ENCODE measurements around the gene GPR39.

The GPR39 gene

DNA sequence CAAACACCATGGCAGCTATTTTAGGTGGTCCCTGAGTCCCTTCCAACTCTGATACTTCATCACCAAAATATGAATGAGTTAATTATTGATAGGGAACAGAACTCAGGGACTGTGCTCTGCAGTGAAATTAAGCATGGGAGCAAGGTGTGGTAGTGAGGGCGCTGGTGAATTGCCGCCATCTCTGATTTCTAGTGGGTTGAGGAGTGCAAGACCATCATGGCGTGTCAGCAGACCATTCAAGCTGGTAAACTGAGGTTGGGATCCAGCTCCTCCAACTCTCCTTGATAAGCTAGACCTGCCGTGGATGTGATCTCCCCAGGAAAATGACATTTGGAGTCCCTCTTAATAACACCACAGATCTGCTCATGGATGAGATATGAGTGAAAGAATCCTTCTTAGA, 183.0 kb downstream of the GPR39 start:
- TF ChIP-seq, protein P1, sequence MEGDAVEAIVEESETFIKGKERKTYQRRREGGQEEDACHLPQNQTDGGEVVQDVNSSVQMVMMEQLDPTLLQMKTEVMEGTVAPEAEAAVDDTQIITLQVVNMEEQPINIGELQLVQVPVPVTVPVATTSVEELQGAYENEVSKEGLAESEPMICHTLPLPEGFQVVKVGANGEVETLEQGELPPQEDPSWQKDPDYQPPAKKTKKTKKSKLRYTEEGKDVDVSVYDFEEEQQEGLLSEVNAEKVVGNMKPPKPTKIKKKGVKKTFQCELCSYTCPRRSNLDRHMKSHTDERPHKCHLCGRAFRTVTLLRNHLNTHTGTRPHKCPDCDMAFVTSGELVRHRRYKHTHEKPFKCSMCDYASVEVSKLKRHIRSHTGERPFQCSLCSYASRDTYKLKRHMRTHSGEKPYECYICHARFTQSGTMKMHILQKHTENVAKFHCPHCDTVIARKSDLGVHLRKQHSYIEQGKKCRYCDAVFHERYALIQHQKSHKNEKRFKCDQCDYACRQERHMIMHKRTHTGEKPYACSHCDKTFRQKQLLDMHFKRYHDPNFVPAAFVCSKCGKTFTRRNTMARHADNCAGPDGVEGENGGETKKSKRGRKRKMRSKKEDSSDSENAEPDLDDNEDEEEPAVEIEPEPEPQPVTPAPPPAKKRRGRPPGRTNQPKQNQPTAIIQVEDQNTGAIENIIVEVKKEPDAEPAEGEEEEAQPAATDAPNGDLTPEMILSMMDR (IDR thresholded peaks at IDR 0.05; ENCODE audit: low read depth, low read length, missing control alignments), result no peak
- in situ Hi-C loops (cut with HindIII; ENCODE audit: low sequenced_read_pairs), result no loop called here
- H3K4me3 ChIP-seq (ENCODE audit: low read depth, low read length), result no peak overlapping the region
- no peak for DNase-seq (ENCODE audit: low read depth)

DNA sequence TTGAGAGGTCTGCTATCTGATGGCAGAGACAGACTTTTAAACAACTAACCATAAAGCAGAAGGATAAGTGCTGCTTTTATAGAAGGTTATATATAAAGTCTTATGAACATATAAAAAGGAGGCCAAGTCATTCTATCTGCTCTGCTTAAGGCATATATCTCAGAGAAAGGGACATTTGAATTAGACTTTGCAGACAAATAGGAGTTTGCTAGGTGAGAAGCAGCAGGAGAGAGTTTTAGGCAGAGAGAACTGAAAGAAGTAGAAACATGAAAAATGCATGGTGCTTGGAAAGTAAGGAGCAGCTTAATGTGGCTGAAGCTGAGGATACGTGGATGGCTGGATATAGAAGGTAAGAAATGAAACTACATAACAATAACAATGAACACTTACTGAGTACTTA, 188.0 kb downstream of the GPR39 start:
- no peak for DNase-seq (ENCODE audit: low read depth)
- no peak overlapping the region for H3K4me3 ChIP-seq (ENCODE audit: low read depth, low read length)
- TF ChIP-seq, protein P1 (IDR thresholded peaks at IDR 0.05; ENCODE audit: low read depth, low read length, missing control alignments), result no peak
- in situ Hi-C loops (cut with HindIII; ENCODE audit: low sequenced_read_pairs), result no loop called here

DNA sequence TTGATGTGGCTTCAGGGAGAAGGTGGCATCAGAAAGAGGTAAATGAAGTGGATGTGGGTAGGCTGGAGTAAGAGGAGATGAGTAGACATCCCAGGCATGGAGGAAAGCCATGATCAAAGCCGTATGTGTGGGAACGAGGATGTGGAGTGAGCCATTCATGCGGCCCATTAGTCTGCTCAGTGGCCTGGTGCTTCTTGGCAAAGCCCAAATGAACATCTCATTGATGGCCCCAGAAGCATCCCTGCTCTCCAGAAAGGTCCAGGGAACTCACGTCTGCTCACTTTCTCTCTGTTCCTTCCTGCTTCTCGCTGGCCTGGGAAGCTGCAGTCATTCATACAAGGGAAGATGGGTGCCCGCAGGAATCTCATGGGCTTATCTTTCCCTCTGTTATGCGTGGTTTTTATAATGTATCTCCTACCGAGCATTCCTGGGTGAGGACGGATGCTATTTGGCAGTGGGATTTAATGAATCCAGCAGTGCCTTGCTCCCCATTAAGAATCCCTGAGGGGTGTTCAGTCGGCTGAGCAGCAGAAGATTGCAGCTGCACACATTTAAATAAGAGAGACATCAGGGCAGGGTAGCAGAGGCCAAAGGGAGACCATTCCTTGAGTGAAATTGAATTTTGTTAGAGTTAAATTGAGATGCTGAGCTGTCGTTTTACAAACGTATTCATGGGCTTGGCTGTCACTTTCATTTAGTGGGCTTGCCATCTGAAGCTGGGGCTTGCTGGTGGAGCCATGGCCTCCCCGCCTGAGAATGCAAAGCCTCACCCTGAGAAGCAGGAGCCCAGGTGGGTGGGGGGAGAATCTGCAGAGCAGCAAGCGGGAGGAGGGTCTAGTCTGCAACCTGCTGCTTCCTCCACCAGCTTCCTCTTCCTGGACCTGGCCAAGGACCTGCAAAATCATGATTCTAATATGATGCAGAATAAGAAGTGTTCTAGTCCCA, 188.9 kb downstream of the GPR39 start:
- in situ Hi-C loops (cut with HindIII; ENCODE audit: low sequenced_read_pairs), result no loop called here
- no peak overlapping the region for H3K4me3 ChIP-seq (ENCODE audit: low read depth, low read length)
- DNase-seq (ENCODE audit: low read depth), result no peak
- TF ChIP-seq, protein P1 (IDR thresholded peaks at IDR 0.05; ENCODE audit: low read depth, low read length, missing control alignments), result no peak

DNA sequence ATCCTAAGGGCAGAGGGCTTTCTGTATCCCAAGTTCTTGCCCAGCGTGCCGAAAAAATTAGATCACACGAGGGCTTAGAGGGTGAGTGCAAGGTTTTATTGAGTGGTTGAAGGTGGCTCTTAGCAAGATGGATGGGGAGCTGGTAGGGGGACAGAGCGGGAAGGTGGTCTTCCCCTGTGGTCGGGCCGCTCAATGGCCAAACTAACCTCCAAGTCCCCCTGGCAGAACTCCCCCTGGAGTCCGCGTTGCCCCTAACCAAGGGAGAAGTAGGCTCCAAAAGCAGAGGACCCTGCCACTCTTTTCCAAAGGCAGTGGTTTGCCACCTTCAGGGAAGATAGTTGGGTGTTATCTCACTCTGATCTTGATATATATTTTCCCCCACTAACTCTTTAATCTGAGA, 190.0 kb downstream of the GPR39 start:
- DNase-seq (ENCODE audit: low read depth), result no peak
- no peak overlapping the region for H3K4me3 ChIP-seq (ENCODE audit: low read depth, low read length)
- TF ChIP-seq, protein P1 (IDR thresholded peaks at IDR 0.05; ENCODE audit: low read depth, low read length, missing control alignments), result no peak
- in situ Hi-C loops (cut with HindIII; ENCODE audit: low sequenced_read_pairs), result no loop called here

GRCh38 chr2:132607426-132608090, 191.0 kb downstream of the GPR39 start:
- TF ChIP-seq, protein P1 (IDR thresholded peaks at IDR 0.05; ENCODE audit: low read depth, low read length, missing control alignments), result no peak
- DNase-seq (ENCODE audit: low read depth), result no peak
- no peak overlapping the region for H3K4me3 ChIP-seq (ENCODE audit: low read depth, low read length)
- in situ Hi-C loops (cut with HindIII; ENCODE audit: low sequenced_read_pairs), result no loop called here

DNA sequence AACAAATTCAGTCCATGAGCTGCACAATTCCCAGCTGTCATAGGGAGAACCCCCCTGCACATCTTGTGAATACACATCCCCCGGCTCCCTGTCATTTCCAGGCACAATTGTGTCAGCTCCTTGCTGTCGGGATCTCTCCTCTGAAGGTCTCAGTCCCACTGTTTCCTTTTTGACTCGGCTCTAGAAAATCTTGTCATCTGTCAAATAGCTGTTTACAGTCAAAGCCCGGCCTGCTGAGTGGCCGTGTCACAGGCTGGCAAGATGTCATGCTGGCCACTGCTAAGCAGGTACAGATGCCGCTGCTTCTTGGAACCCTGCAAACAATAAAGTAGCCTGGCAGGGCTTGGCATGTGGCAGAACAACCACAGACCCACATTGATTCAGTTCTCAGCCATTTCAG, 191.7 kb downstream of the GPR39 start:
- no peak overlapping the region for H3K4me3 ChIP-seq (ENCODE audit: low read depth, low read length)
- TF ChIP-seq, protein P1 (IDR thresholded peaks at IDR 0.05; ENCODE audit: low read depth, low read length, missing control alignments), result no peak
- DNase-seq (ENCODE audit: low read depth), result no peak
- in situ Hi-C loops (cut with HindIII; ENCODE audit: low sequenced_read_pairs), result no loop called here

All from astrocyte of the cerebellum (primary cell).